Measurements from ENCODE around the gene DNAJC17. TPM values are rescaled to one million over a fixed set of nuclear protein-coding genes. Genes with fewer than 3 reads are reported as not detected.

The DNAJC17 gene
- total and polyA plus RNA-seq, 2 donors (not counting 1 experiment from before 2014, with no cell fraction given), result 30.5 to 46.1 TPM

- Histone ChIP-seq H3K4me3 (ENCODE audit: control extremely low read depth in 1 of 5, extremely low read depth in 1 of 5, insufficient read depth in 1 of 5, low read depth in 2 of 5, low read length in 4 of 5) (no peak overlapping the region), H4K20me1 (ENCODE audit: control insufficient read depth, insufficient read depth, low read length, poor library complexity, severe bottlenecking) (no peaks in the 10 kb centered on the region), H3K36me3 (replicated peaks in 1 of 2; ENCODE audit: control extremely low read depth in 1 of 2, control insufficient read depth in 1 of 2, extremely low read depth in 1 of 2, insufficient read depth in 2 of 2, low read length in 1 of 2) (no peaks in the 10 kb centered on the region), H3K79me2 (ENCODE audit: control insufficient read depth, insufficient read depth, low read length) (no peaks in the 10 kb centered on the region), H3K27me3 (replicated peaks in 1 of 4; ENCODE audit: control extremely low read depth in 1 of 4, control insufficient read depth in 3 of 4, insufficient read depth in 4 of 4, low read length in 3 of 4) (no peaks in the 10 kb centered on the region), H3K4me1 (ENCODE audit: control insufficient read depth in 2 of 2, insufficient read depth in 2 of 2, low read length in 2 of 2) (peaks cover 0 to 8% of the 10 kb centered on the region in 2 donors), H3K4me2 (replicated peaks; ENCODE audit: low read depth, low read length, poor library complexity, severe bottlenecking) (no peak overlapping the region), H3K27ac (ENCODE audit: low read length in 2 of 2) (no peak overlapping the region), H2AFZ (ENCODE audit: insufficient read depth, low read depth, low read length, poor library complexity, severe bottlenecking) (no peak overlapping the region), H3K9me3 (ENCODE audit: control extremely low read depth in 1 of 3, control insufficient read depth in 2 of 3, insufficient read depth in 1 of 3, low read length in 2 of 3) (no peaks in the 10 kb centered on the region), H3K9ac (ENCODE audit: low read length) (no peak overlapping the region)
- TF ChIP-seq EZH2 (IDR thresholded peaks at IDR 0.05; ENCODE audit: borderline replicate concordance, insufficient read depth, low read depth, low read length, poor library complexity, severe bottlenecking) (no peak), CTCF (IDR thresholded peaks at IDR 0.05) (no peak)
- WGBS (ENCODE audit: insufficient coverage), result 95% methylated on average over 8 of the region's 10 CpGs
- H3K4me3 Mint-ChIP-seq, result no peak overlapping the region
- ChIA-PET POLR2A (no interaction called here), CTCF (interaction anchor here (2.1 kb wide), 2 partner anchors 38 to 72 kb away, joined by 6 to 13 read pairs; no protein-coding TSS in a partner anchor)
- intact Hi-C loops (cut with micrococcal nuclease), result no loop called here
- H3K9me3 Mint-ChIP-seq (ENCODE audit: insufficient read depth), result no peaks in the 10 kb centered on the region
- no peak for DNase-seq
- H3K27ac Mint-ChIP-seq, result no peak overlapping the region
- ATAC-seq (ENCODE audit: low read depth), result no peak
- H3K27me3 Mint-ChIP-seq, result no peaks in the 10 kb centered on the region
- peaks cover 7% of the 10 kb centered on the region for H3K4me1 Mint-ChIP-seq
These were observed 46.9 kb upstream of the DNAJC17 start for GRCh38 chr15:40854161-40854560.

GRCh38 chr15:40853241-40853890, 46.1 kb upstream of the DNAJC17 start:
- Mint-ChIP-seq H3K9me3 (ENCODE audit: insufficient read depth) (no peaks in the 10 kb centered on the region), H3K27ac (no peak overlapping the region), H3K4me3 (no peak overlapping the region), H3K4me1 (peaks cover 6% of the 10 kb centered on the region), H3K27me3 (no peaks in the 10 kb centered on the region)
- Histone ChIP-seq H3K79me2 (ENCODE audit: control insufficient read depth, insufficient read depth, low read length) (no peaks in the 10 kb centered on the region), H3K27ac (ENCODE audit: low read length in 2 of 2) (no peak overlapping the region), H3K9ac (ENCODE audit: low read length) (no peak overlapping the region), H3K9me3 (ENCODE audit: control extremely low read depth in 1 of 3, control insufficient read depth in 2 of 3, insufficient read depth in 1 of 3, low read length in 2 of 3) (no peaks in the 10 kb centered on the region), H2AFZ (ENCODE audit: insufficient read depth, low read depth, low read length, poor library complexity, severe bottlenecking) (no peak overlapping the region), H3K4me3 (ENCODE audit: control extremely low read depth in 1 of 5, extremely low read depth in 1 of 5, insufficient read depth in 1 of 5, low read depth in 2 of 5, low read length in 4 of 5) (no peak overlapping the region), H3K27me3 (replicated peaks in 1 of 4; ENCODE audit: control extremely low read depth in 1 of 4, control insufficient read depth in 3 of 4, insufficient read depth in 4 of 4, low read length in 3 of 4) (no peaks in the 10 kb centered on the region), H3K36me3 (replicated peaks in 1 of 2; ENCODE audit: control extremely low read depth in 1 of 2, control insufficient read depth in 1 of 2, extremely low read depth in 1 of 2, insufficient read depth in 2 of 2, low read length in 1 of 2) (no peaks in the 10 kb centered on the region), H4K20me1 (ENCODE audit: control insufficient read depth, insufficient read depth, low read length, poor library complexity, severe bottlenecking) (no peaks in the 10 kb centered on the region), H3K4me1 (ENCODE audit: control insufficient read depth in 2 of 2, insufficient read depth in 2 of 2, low read length in 2 of 2) (peaks cover 0 to 7% of the 10 kb centered on the region in 2 donors), H3K4me2 (replicated peaks; ENCODE audit: low read depth, low read length, poor library complexity, severe bottlenecking) (no peak overlapping the region)
- intact Hi-C loops (cut with micrococcal nuclease), result no loop called here
- POLR2A ChIA-PET, result no interaction called here
- DNase-seq, result no peak
- no peak for TF ChIP-seq CTCF (IDR thresholded peaks at IDR 0.05)
- no peak for TF ChIP-seq EZH2 (IDR thresholded peaks at IDR 0.05; ENCODE audit: borderline replicate concordance, insufficient read depth, low read depth, low read length, poor library complexity, severe bottlenecking)
- no peak for ATAC-seq (ENCODE audit: low read depth)
- CTCF ChIA-PET, result no interaction called here
- 95% methylated on average over 15 of the region's 16 CpGs for WGBS (ENCODE audit: insufficient coverage)
